ENCODE data around the gene TUFT1. TPM values are rescaled to one million over a fixed set of nuclear protein-coding genes. Genes with fewer than 3 reads are reported as not detected.

Gene TUFT1
- total and polyA plus RNA-seq, 2 donors from 2014 or later = 8.9 to 12.9 TPM

- DNase-seq = no peak
- TF ChIP-seq, protein P1, sequence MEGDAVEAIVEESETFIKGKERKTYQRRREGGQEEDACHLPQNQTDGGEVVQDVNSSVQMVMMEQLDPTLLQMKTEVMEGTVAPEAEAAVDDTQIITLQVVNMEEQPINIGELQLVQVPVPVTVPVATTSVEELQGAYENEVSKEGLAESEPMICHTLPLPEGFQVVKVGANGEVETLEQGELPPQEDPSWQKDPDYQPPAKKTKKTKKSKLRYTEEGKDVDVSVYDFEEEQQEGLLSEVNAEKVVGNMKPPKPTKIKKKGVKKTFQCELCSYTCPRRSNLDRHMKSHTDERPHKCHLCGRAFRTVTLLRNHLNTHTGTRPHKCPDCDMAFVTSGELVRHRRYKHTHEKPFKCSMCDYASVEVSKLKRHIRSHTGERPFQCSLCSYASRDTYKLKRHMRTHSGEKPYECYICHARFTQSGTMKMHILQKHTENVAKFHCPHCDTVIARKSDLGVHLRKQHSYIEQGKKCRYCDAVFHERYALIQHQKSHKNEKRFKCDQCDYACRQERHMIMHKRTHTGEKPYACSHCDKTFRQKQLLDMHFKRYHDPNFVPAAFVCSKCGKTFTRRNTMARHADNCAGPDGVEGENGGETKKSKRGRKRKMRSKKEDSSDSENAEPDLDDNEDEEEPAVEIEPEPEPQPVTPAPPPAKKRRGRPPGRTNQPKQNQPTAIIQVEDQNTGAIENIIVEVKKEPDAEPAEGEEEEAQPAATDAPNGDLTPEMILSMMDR (IDR thresholded peaks at IDR 0.05; ENCODE audit: borderline replicate concordance, extremely low read depth, insufficient read depth) = no peak
- Histone ChIP-seq H3K4me3 (ENCODE audit: low read length in 3 of 3) (no peak overlapping the region), H3K4me1 (ENCODE audit: control insufficient read depth in 2 of 3, insufficient read depth in 2 of 3, low read depth in 1 of 3, low read length in 3 of 3) (peaks cover 0 to 14% (median 5%) of the 10 kb centered on the region in 3 donors), H3K27me3 (ENCODE audit: control insufficient read depth, insufficient read depth, low read length) (no peaks in the 10 kb centered on the region), H3K27ac (ENCODE audit: low read depth in 2 of 2, low read length in 2 of 2) (peak overlapping the region; percentile 37 to 74), H3K9ac (ENCODE audit: low read length in 3 of 3) (peak overlapping the region in 1 of 3 donors; percentile 57), H3K9me3 (ENCODE audit: control insufficient read depth in 2 of 3, insufficient read depth in 1 of 3, low read length in 3 of 3) (no peaks in the 10 kb centered on the region), H3K36me3 (ENCODE audit: control insufficient read depth in 2 of 3, insufficient read depth in 3 of 3, low read length in 3 of 3) (no peaks in the 10 kb centered on the region)
- FAIRE-seq = no peak
- intact Hi-C loops (cut with DNase I) = no loop called here
Observed at GRCh38 chr1:151621351-151621750, 81.2 kb downstream of the TUFT1 start.

- intact Hi-C loops (cut with DNase I) = no loop called here
- TF ChIP-seq, protein P1 (IDR thresholded peaks at IDR 0.05; ENCODE audit: borderline replicate concordance, extremely low read depth, insufficient read depth) = no peak
- peaks cover 0 to 8% (median 4%) of the 10 kb centered on the region in 3 donors for H3K4me1 ChIP-seq (ENCODE audit: control insufficient read depth in 2 of 3, insufficient read depth in 2 of 3, low read depth in 1 of 3, low read length in 3 of 3)
- H3K27me3 ChIP-seq (ENCODE audit: control insufficient read depth, insufficient read depth, low read length) = no peaks in the 10 kb centered on the region
- DNase-seq (no peak), FAIRE-seq (no peak)
- no peak overlapping the region for H3K4me3 ChIP-seq (ENCODE audit: low read length in 3 of 3)
- H3K9me3 ChIP-seq (ENCODE audit: control insufficient read depth in 2 of 3, insufficient read depth in 1 of 3, low read length in 3 of 3) = no peaks in the 10 kb centered on the region
- H3K36me3 ChIP-seq (ENCODE audit: control insufficient read depth in 2 of 3, insufficient read depth in 3 of 3, low read length in 3 of 3) = no peaks in the 10 kb centered on the region
- H3K27ac ChIP-seq (ENCODE audit: low read depth in 2 of 2, low read length in 2 of 2) = no peak overlapping the region
- no peak overlapping the region for H3K9ac ChIP-seq (ENCODE audit: low read length in 3 of 3)
Observed at GRCh38 chr1:151624783-151625182, 84.7 kb downstream of the TUFT1 start.

DNA sequence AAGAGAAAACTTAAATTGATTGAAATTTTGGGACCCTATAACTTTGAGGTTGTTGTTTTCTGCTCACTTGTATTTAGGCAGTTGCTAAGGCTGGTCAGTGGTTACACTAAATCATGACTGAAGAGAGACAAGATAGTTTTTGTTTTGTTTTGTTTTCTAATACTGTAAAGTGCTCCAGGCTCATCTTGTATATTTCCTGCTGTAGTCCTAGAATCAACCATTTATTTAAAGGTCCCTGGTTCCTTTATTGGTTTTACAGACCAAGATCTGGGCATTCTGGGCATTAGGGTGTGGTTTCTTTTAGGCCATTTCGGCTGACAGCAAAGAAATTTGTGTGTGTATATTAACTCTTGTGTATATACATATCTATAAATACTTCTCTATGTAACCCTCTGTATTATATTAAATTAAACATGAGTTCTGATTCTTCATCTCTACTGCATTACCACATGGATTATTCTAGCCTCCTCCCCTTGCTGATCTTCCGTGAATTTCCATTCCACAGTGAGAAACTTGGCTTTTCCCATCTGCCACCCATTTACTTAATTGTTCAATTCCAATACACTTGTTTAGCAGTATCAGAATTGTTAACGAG, 86.7 kb downstream of the TUFT1 start:
- intact Hi-C loops (cut with DNase I) = no loop called here
- no peak for FAIRE-seq
- Histone ChIP-seq H3K27ac (ENCODE audit: low read depth in 2 of 2, low read length in 2 of 2) (no peak overlapping the region), H3K4me1 (ENCODE audit: control insufficient read depth in 2 of 3, insufficient read depth in 2 of 3, low read depth in 1 of 3, low read length in 3 of 3) (no peaks in the 10 kb centered on the region), H3K4me3 (ENCODE audit: low read length in 3 of 3) (no peak overlapping the region), H3K27me3 (ENCODE audit: control insufficient read depth, insufficient read depth, low read length) (no peaks in the 10 kb centered on the region), H3K36me3 (ENCODE audit: control insufficient read depth in 2 of 3, insufficient read depth in 3 of 3, low read length in 3 of 3) (no peaks in the 10 kb centered on the region), H3K9ac (ENCODE audit: low read length in 3 of 3) (no peak overlapping the region), H3K9me3 (ENCODE audit: control insufficient read depth in 2 of 3, insufficient read depth in 1 of 3, low read length in 3 of 3) (no peaks in the 10 kb centered on the region)
- no peak for DNase-seq
- TF ChIP-seq, protein P1 (IDR thresholded peaks at IDR 0.05; ENCODE audit: borderline replicate concordance, extremely low read depth, insufficient read depth) = no peak

- FAIRE-seq = no peak
Observed at GRCh38 chr1:151629278-151629677, 89.2 kb downstream of the TUFT1 start.

More at GRCh38 chr1:151629278-151629677, 89.2 kb downstream of the TUFT1 start:
- Histone ChIP-seq H3K4me1 (ENCODE audit: control insufficient read depth in 2 of 3, insufficient read depth in 2 of 3, low read depth in 1 of 3, low read length in 3 of 3) (no peaks in the 10 kb centered on the region), H3K9ac (ENCODE audit: low read length in 3 of 3) (no peak overlapping the region), H3K36me3 (ENCODE audit: control insufficient read depth in 2 of 3, insufficient read depth in 3 of 3, low read length in 3 of 3) (no peaks in the 10 kb centered on the region), H3K4me3 (ENCODE audit: low read length in 3 of 3) (no peak overlapping the region), H3K9me3 (ENCODE audit: control insufficient read depth in 2 of 3, insufficient read depth in 1 of 3, low read length in 3 of 3) (no peaks in the 10 kb centered on the region), H3K27ac (ENCODE audit: low read depth in 2 of 2, low read length in 2 of 2) (no peak overlapping the region), H3K27me3 (ENCODE audit: control insufficient read depth, insufficient read depth, low read length) (no peaks in the 10 kb centered on the region)
- intact Hi-C loops (cut with DNase I) = no loop called here
- DNase-seq = no peak
- TF ChIP-seq, protein P1 (IDR thresholded peaks at IDR 0.05; ENCODE audit: borderline replicate concordance, extremely low read depth, insufficient read depth) = no peak
